Measurements from ENCODE around the gene PPP3CA.

- TF ChIP-seq CTCF (IDR thresholded peaks at IDR 0.05) = no peak
- no peak for TF ChIP-seq POLR2A (IDR thresholded peaks at IDR 0.05)
Observed at GRCh38 chr4:101156619-101157310, 190.6 kb downstream of the PPP3CA start.
